ENCODE measurements around the gene PLOD1.

DNA sequence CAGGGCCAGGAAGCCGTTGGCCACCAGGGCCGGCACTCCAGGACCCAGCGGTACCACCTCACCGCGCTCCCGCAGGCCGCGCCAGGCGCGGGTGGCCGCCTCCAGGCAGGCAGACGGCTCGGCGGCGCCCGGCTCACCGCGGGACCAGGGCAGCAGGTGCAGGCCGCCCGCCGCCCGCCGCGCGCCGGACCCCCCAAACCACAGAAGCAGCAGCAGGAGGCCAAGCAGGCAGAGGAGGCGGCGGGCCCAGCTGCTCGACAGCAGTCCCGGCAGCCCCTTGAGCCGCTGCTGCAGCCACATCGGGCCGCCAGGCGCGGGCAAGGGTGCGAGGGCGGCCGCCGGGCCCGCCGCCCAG lies 8.6 kb upstream of the PLOD1 start:
- TF ChIP-seq, protein P1, sequence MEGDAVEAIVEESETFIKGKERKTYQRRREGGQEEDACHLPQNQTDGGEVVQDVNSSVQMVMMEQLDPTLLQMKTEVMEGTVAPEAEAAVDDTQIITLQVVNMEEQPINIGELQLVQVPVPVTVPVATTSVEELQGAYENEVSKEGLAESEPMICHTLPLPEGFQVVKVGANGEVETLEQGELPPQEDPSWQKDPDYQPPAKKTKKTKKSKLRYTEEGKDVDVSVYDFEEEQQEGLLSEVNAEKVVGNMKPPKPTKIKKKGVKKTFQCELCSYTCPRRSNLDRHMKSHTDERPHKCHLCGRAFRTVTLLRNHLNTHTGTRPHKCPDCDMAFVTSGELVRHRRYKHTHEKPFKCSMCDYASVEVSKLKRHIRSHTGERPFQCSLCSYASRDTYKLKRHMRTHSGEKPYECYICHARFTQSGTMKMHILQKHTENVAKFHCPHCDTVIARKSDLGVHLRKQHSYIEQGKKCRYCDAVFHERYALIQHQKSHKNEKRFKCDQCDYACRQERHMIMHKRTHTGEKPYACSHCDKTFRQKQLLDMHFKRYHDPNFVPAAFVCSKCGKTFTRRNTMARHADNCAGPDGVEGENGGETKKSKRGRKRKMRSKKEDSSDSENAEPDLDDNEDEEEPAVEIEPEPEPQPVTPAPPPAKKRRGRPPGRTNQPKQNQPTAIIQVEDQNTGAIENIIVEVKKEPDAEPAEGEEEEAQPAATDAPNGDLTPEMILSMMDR (IDR thresholded peaks at IDR 0.05 in 4 of 5, conservative IDR thresholded peaks at IDR 0.05 in 1 of 5) = no peak
- TF ChIP-seq POLR2A (IDR thresholded peaks at IDR 0.05) = no peak

Measured in gastrocnemius medialis (tissue), 4 donors.